SK-N-SH (cell line): ENCODE measurements around the gene STK40. TPM values are rescaled to one million over a fixed set of nuclear protein-coding genes. Genes with fewer than 3 reads are reported as not detected.

ENCODE experiments used
- CTCF ChIA-PET: fragments of 300-600, 350-600 bp; formaldehyde crosslinking; extraction: SDS; loops from one replicate; lab custom pipeline; 2021; lab: Yijun Ruan, JAX
- POLR2A ChIA-PET: fragments of 350-600 bp; sonication (Branson Sonifier 250); formaldehyde crosslinking; extraction: SDS; loops from one replicate; lab custom pipeline; 2020; ENCODE audit warnings: antibody characterized with exemption, inconsistent platforms; lab: Yijun Ruan, JAX
- DNase-seq: peaks from one replicate; pipeline ENCODE4 v3.0.0; 2012
- H2AFZ ChIP-seq: fragments of 200-600 bp; sonication (generic); 2 replicates; pipeline ENCODE4 v1.8.1; 2016; ENCODE audit warnings: antibody characterized with exemption, mild to moderate bottlenecking, low read depth
- H3F3A ChIP-seq: fragments of 200-600 bp; sonication (generic); replicated peaks from 2 replicates; pipeline ENCODE3; 2016; ENCODE audit warnings: antibody characterized with exemption, mild to moderate bottlenecking; ENCODE audit not compliant: insufficient read depth
- H3K27ac ChIP-seq, 2 experiments: fragments of 200-500 bp in 1 of 2; fragments of 200-600 bp in 1 of 2; sonication (Bioruptor generic) in 1 of 2; sonication (generic), shearing (Covaris generic) in 1 of 2; 2 replicates each; pipeline versions ENCODE4 v1.5.1 to v1.6.1; 2014 to 2016; ENCODE audit warnings: low read depth in 2 of 2, inconsistent platforms in 1 of 2, low read length in 1 of 2, mild to moderate bottlenecking in 1 of 2, mixed read lengths in 1 of 2
- H3K27me3 ChIP-seq: fragments of 200-600 bp; sonication (generic), shearing (Covaris generic); 2 replicates; pipeline ENCODE4 v1.6.1; 2016; ENCODE audit warnings: mixed run types; ENCODE audit not compliant: insufficient read depth
- H3K36me3 ChIP-seq, 2 experiments: fragments of 200-500 bp in 1 of 2; fragments of 200-600 bp in 1 of 2; sonication (Bioruptor generic) in 1 of 2; sonication (generic) in 1 of 2; replicated peaks in 1 of 2; 2 replicates each; pipeline versions ENCODE3 to v1.5.1; 2014 to 2016; ENCODE audit warnings: low read length in 1 of 2, mild to moderate bottlenecking in 1 of 2; ENCODE audit not compliant: insufficient read depth in 2 of 2, control insufficient read depth in 1 of 2
- H3K4me1 ChIP-seq, 2 experiments: fragments of 200-500 bp in 1 of 2; fragments of 200-600 bp in 1 of 2; sonication (Bioruptor generic) in 1 of 2; sonication (generic), shearing (Covaris generic) in 1 of 2; 2 replicates each; pipeline versions ENCODE4 v1.5.1 to v1.6.1; 2014 to 2016; ENCODE audit warnings: low read depth in 1 of 2, low read length in 1 of 2, mixed run types in 1 of 2; ENCODE audit not compliant: insufficient read depth in 2 of 2, control insufficient read depth in 1 of 2
- H3K4me2 ChIP-seq: fragments of 200-600 bp; sonication (generic), shearing (Covaris generic); 2 replicates; pipeline ENCODE4 v1.6.1; 2017; ENCODE audit warnings: mixed run types
- H3K4me3 ChIP-seq, 2 experiments: fragments of 200-500 bp in 1 of 2; fragments of 200-600 bp in 1 of 2; sonication (Bioruptor generic) in 1 of 2; sonication (generic), shearing (Covaris generic) in 1 of 2; 2 replicates each; pipeline versions ENCODE4 v1.5.1 to v1.8.1; 2014 to 2016; ENCODE audit warnings: low read depth in 2 of 2, inconsistent platforms in 1 of 2, low read length in 1 of 2, mild to moderate bottlenecking in 1 of 2, mixed read lengths in 1 of 2, moderate library complexity in 1 of 2
- H3K79me2 ChIP-seq: fragments of 200-600 bp; sonication (generic); 2 replicates; pipeline ENCODE4 v1.8.1; 2017; ENCODE audit warnings: mild to moderate bottlenecking; ENCODE audit not compliant: insufficient read depth
- H3K9ac ChIP-seq: fragments of 200-600 bp; sonication (generic); 2 replicates; pipeline ENCODE4 v1.6.1; 2017; ENCODE audit warnings: mixed run types
- H3K9me2 ChIP-seq: fragments of 200-600 bp; sonication (generic); 2 replicates; pipeline ENCODE4 v1.6.1; 2017; ENCODE audit warnings: mixed run types
- H3K9me3 ChIP-seq: fragments of 200-600 bp; sonication (generic); 2 replicates; pipeline ENCODE4 v1.6.1; 2017; ENCODE audit warnings: mixed run types, mild to moderate bottlenecking, moderate library complexity
- H4K20me1 ChIP-seq: fragments of 200-600 bp; sonication (generic); 2 replicates; pipeline ENCODE4 v1.6.1; 2017; ENCODE audit warnings: mild to moderate bottlenecking, mixed run types; ENCODE audit not compliant: insufficient read depth
- FOSL2 ChIP-seq: IDR thresholded peaks from 2 replicates; pipeline ENCODE4 v1.4.0; 2012; ENCODE audit warnings: low read depth, mild to moderate bottlenecking, moderate library complexity, borderline replicate concordance
- FOXJ3 ChIP-seq: sonication (generic); formaldehyde crosslinking; IDR thresholded peaks from 2 replicates; pipeline ENCODE4 v1.5.1; 2020; ENCODE audit warnings: mild to moderate bottlenecking, missing genetic modification reagents
- FOXM1 ChIP-seq: IDR thresholded peaks from 2 replicates; pipeline ENCODE4 v1.4.0; 2012; ENCODE audit warnings: low read depth, mild to moderate bottlenecking
- GABPA ChIP-seq: IDR thresholded peaks from 2 replicates; pipeline ENCODE4 v1.4.0; 2012; ENCODE audit warnings: low read depth, mild to moderate bottlenecking
- MEF2A ChIP-seq: IDR thresholded peaks from 2 replicates; pipeline ENCODE4 v1.4.0; 2012; ENCODE audit warnings: low read depth, borderline replicate concordance
- NRF1 ChIP-seq: IDR thresholded peaks from 2 replicates; pipeline ENCODE4 v1.6.1; 2012; ENCODE audit warnings: low read depth, mild to moderate bottlenecking, low read length
- RAD21 ChIP-seq: IDR thresholded peaks from 2 replicates; pipeline ENCODE4 v1.6.1; 2012; ENCODE audit warnings: mild to moderate bottlenecking, low read length
- RCOR1 ChIP-seq: fragments of 150-350 bp; IDR thresholded peaks from 2 replicates; pipeline ENCODE4 v1.6.1; 2017; ENCODE audit warnings: antibody characterized with exemption, low read length
- RFX5 ChIP-seq: IDR thresholded peaks from 2 replicates; pipeline ENCODE4 v1.6.1; 2012; ENCODE audit warnings: mild to moderate bottlenecking, improper control_type of control experiment, low read length
- SIN3A ChIP-seq: IDR thresholded peaks from 2 replicates; pipeline ENCODE4 v1.6.1; 2012; ENCODE audit warnings: low read depth, mild to moderate bottlenecking, low read length, moderate library complexity, borderline replicate concordance
- SMC3 ChIP-seq: IDR thresholded peaks from 2 replicates; pipeline ENCODE4 v1.6.1; 2012; ENCODE audit warnings: low read depth, low read length, improper control_type of control experiment
- TAF1 ChIP-seq: IDR thresholded peaks from 2 replicates; pipeline ENCODE4 v1.6.1; 2012; ENCODE audit warnings: low read depth, mild to moderate bottlenecking, low read length, moderate library complexity, borderline replicate concordance
- YY1 ChIP-seq: IDR thresholded peaks from 2 replicates; pipeline ENCODE4 v1.4.0; 2012; ENCODE audit warnings: low read depth, mild to moderate bottlenecking
- WGBS: methylation state at CpG from one replicate; pipeline ENCODE4 v1.1.6; 2017; ENCODE audit warnings: low lambda C conversion rate; 5-methylcytosine and 5-hydroxymethylcytosine counted together
- polyA plus RNA-seq, 3 experiments: library from polyadenylated mRNA; depleted of rRNA; stranded (reverse); fragments of >200 nt; gene quantifications; 2 replicates each; pipeline ENCODE4 v1.2.3, GENCODE V29; 2012
- TF ChIP-seq, protein P1 (sequence below): fragments of 200-600 bp; sonication (generic); IDR thresholded peaks from 2 replicates; pipeline ENCODE4 v1.6.1; 2017; ENCODE audit warnings: antibody characterized with exemption, mild to moderate bottlenecking, moderate library complexity
- TF ChIP-seq, protein P2 (sequence below): fragments of 150-350 bp; IDR thresholded peaks from 2 replicates; pipeline ENCODE4 v1.6.1; 2017; ENCODE audit warnings: antibody characterized with exemption, low read length, low read depth, borderline replicate concordance

The STK40 gene
- polyA plus RNA-seq, 1 of the 3 experiments (the other 2 are of a cell fraction) = 43.3 TPM

DNA sequence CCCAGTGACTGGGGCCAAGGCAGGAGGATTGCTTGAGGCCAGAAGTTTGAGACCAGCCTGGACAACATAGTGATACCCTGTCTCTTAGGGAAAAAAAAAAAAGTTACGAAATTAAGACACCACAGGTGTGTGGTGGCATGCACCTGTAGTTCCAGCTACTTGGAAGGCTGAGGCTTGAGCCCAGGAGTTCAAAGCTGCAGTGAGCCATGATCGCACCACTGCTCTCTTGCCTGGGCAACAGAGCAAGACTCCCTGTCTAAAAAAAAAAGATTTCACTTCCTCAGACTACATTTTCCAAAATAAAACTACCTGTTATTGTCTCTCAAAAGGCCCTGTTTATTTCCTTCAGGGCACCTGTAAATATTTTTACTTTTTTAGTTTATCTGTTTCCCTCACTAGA is 4.7 kb upstream of the STK40 start:
- Histone ChIP-seq H3K9me2 (no peaks in the 10 kb centered on the region), H3K4me3 (no peak overlapping the region), H3F3A (peaks cover 26% of the 10 kb centered on the region), H3K36me3 (peaks cover 23 to 24% of the 10 kb centered on the region in 2 experiments), H4K20me1 (no peaks in the 10 kb centered on the region), H3K27me3 (no peaks in the 10 kb centered on the region), H3K4me1 (peaks cover 16 to 17% of the 10 kb centered on the region in 2 experiments), H3K79me2 (peaks cover 20% of the 10 kb centered on the region; the same call in 1 of the 2 replicates), H3K9me3 (no peaks in the 10 kb centered on the region), H2AFZ (no peak overlapping the region), H3K27ac (0 out of 4 replicates have a peak overlapping the region, but pooled peaks of 1 of the 2 experiments have one; percentile 99), H3K9ac (no peak overlapping the region), H3K4me2 (no peak overlapping the region)
- 97% methylated on average over 2 of the region's 2 CpGs for WGBS
- POLR2A ChIA-PET = no interaction called here
- TF ChIP-seq SMC3 = no peak
- TF ChIP-seq RFX5 = no peak
- no peak for TF ChIP-seq GABPA
- TF ChIP-seq SIN3A = no peak
- TF ChIP-seq, protein P1, sequence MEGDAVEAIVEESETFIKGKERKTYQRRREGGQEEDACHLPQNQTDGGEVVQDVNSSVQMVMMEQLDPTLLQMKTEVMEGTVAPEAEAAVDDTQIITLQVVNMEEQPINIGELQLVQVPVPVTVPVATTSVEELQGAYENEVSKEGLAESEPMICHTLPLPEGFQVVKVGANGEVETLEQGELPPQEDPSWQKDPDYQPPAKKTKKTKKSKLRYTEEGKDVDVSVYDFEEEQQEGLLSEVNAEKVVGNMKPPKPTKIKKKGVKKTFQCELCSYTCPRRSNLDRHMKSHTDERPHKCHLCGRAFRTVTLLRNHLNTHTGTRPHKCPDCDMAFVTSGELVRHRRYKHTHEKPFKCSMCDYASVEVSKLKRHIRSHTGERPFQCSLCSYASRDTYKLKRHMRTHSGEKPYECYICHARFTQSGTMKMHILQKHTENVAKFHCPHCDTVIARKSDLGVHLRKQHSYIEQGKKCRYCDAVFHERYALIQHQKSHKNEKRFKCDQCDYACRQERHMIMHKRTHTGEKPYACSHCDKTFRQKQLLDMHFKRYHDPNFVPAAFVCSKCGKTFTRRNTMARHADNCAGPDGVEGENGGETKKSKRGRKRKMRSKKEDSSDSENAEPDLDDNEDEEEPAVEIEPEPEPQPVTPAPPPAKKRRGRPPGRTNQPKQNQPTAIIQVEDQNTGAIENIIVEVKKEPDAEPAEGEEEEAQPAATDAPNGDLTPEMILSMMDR = no peak
- TF ChIP-seq RCOR1 = no peak
- no peak for TF ChIP-seq TAF1
- DNase-seq = no peak
- CTCF ChIA-PET = interaction anchor here (2.0 to 2.7 kb wide), 2 partner anchors 48 to 241 kb away, joined by 7 to 9 read pairs; partner anchors contain the start of gene TRAPPC3

DNA sequence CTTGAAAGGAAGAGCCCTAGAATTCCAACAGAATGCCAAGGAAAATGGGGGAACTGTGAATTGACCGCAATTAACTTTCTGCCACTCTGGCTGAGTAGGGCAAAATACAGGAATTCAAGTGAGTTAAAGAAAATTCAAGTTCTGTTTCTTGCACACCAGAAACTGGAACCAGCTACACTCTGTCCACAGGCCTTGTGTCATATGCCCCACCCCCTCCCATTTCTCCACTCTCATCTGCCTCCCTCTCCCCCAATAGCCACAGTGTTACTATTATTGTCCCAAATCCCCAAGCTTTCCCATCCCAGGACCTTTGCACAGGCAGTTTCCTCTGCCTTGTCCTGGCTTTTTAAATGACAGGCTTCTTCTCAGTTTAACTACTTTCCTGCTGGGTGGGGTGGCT is 4.3 kb upstream of the STK40 start:
- ChIA-PET CTCF (interaction anchor here (2.0 to 2.7 kb wide), 2 partner anchors 47 to 241 kb away, joined by 7 to 9 read pairs; partner anchors contain the start of gene TRAPPC3), POLR2A (no interaction called here)
- no peak for DNase-seq
- Histone ChIP-seq H2AFZ (no peak overlapping the region), H4K20me1 (peaks cover under 1% of the 10 kb centered on the region; the same call in 1 of the 2 replicates), H3K4me3 (no peak overlapping the region), H3K27me3 (no peaks in the 10 kb centered on the region), H3K79me2 (peaks cover 21% of the 10 kb centered on the region), H3K27ac (peak overlapping the region in 1 of 2 experiments; percentile 99; a peak in 1 of 4 replicates), H3K9ac (no peak overlapping the region), H3K9me3 (no peaks in the 10 kb centered on the region), H3K4me1 (peaks cover 16 to 17% of the 10 kb centered on the region in 2 experiments), H3K9me2 (no peaks in the 10 kb centered on the region), H3K36me3 (peaks cover 23 to 24% of the 10 kb centered on the region in 2 experiments), H3F3A (peaks cover 26% of the 10 kb centered on the region), H3K4me2 (no peak overlapping the region)
- WGBS = 100% methylated on average over 1 of the region's 1 CpG
- TF ChIP-seq FOXM1 (no peak), YY1 (no peak), RAD21 (no peak), FOXJ3 (CRISPR knock-in tag) (no peak), SIN3A (no peak), NRF1 (no peak), MEF2A (no peak), FOSL2 (no peak)
- TF ChIP-seq, protein P2, sequence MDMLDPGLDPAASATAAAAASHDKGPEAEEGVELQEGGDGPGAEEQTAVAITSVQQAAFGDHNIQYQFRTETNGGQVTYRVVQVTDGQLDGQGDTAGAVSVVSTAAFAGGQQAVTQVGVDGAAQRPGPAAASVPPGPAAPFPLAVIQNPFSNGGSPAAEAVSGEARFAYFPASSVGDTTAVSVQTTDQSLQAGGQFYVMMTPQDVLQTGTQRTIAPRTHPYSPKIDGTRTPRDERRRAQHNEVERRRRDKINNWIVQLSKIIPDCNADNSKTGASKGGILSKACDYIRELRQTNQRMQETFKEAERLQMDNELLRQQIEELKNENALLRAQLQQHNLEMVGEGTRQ = no peak
